ENCODE data around the gene LRRC74B. TPM values are rescaled to one million over a fixed set of nuclear protein-coding genes. Genes with fewer than 3 reads are reported as not detected.
A peak's percentile ranks its signal among the peaks of the same experiment; 100 is the strongest.

Gene LRRC74B
- total RNA-seq, 1 donor, result not detected

DNA sequence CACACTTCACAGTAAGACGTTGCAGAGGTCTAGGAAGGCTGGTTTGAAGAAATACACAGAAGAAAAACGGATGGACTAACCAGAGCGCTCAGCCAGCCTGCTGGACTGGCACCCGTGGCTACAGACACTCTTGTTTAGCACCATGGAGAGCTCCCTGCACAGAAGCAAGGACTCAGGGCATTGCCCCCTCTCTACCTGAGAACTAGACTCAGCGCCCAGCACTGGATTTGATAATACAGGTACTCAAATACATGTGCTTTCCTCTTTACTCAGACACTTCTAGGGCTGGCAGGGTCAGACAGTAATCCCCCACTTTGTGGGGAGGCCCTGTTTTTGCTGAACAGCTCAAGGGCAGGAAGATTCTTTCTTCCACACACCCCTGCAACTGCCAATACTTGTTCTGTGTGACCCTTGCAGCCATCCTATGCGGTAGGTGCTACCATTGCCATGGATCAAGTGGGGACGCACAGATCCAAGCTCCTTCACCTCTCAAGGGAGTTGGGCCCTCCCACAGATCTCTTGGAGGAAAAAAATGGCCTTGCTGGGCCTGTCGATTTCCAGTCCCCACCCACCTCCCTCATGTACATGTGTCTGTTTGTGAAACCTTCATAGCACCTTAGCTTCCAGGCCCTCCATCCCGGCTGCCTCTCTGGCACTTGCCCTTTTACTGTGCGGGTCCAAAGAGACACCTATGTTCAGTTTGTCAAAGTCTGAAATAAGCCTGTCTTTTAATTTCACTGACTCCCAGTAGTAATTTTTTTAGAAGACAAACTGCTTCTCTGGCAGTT, 35.9 kb upstream of the LRRC74B start:
- DNase-seq (ENCODE audit: low read depth), result peak; percentile 68
- no peak overlapping the region for H3K4me3 ChIP-seq (ENCODE audit: low read depth, low read length)
- TF ChIP-seq, protein P1, sequence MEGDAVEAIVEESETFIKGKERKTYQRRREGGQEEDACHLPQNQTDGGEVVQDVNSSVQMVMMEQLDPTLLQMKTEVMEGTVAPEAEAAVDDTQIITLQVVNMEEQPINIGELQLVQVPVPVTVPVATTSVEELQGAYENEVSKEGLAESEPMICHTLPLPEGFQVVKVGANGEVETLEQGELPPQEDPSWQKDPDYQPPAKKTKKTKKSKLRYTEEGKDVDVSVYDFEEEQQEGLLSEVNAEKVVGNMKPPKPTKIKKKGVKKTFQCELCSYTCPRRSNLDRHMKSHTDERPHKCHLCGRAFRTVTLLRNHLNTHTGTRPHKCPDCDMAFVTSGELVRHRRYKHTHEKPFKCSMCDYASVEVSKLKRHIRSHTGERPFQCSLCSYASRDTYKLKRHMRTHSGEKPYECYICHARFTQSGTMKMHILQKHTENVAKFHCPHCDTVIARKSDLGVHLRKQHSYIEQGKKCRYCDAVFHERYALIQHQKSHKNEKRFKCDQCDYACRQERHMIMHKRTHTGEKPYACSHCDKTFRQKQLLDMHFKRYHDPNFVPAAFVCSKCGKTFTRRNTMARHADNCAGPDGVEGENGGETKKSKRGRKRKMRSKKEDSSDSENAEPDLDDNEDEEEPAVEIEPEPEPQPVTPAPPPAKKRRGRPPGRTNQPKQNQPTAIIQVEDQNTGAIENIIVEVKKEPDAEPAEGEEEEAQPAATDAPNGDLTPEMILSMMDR (IDR thresholded peaks at IDR 0.05; ENCODE audit: insufficient read depth, low read depth, low read length), result no peak

- TF ChIP-seq, protein P1 (IDR thresholded peaks at IDR 0.05; ENCODE audit: insufficient read depth, low read depth, low read length), result no peak
- DNase-seq (ENCODE audit: low read depth), result no peak
- H3K4me3 ChIP-seq (ENCODE audit: low read depth, low read length), result no peak overlapping the region
Observed at GRCh38 chr22:21010426-21011113, 35.2 kb upstream of the LRRC74B start.

DNA sequence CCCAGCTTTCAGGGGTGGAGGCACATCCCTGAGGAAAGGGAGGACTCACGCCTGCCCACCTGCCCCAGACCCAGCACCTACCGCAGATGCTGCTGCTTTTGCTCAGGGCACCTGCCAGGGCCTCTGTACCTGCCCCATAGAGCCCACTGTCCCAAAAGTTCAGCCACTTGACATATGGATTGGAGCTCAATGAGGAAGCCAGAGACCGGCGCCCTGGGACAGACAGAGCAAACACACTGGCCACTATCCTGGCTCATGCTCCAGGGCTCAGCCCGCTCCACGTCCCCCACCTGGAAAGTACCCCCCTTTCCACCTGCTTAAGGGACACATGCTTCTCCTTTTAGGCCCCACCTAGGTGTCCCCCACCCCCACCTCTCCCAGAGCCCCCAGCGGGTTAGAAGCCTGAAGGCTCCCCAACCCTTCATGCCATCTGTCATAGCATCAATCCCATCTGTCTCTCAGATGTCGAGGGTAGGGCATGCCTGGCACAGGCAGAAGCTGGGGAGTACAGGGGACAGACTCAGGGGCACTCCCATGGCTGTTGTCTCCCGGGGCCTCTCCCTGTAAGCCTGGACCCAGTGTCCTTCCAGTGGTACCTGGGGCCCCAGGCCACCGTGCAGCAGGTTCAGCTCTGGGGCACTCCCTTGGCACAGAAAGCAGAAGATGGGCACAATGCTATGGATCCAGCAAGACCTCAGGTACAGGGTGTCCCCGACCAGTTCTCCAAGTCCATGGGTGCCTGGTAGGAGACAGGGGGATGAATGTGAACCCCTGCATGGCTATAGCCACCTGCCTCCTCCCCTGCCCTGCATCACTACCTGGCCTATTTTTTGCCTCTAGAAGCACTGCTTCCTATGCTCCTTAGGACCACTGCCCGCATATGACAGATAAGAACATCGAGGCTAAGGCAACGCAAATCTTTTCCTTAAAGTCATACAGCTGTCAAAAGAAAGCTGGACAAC, 33.0 kb upstream of the LRRC74B start:
- DNase-seq (ENCODE audit: low read depth), result no peak
- TF ChIP-seq, protein P1 (IDR thresholded peaks at IDR 0.05; ENCODE audit: insufficient read depth, low read depth, low read length), result no peak
- no peak overlapping the region for H3K4me3 ChIP-seq (ENCODE audit: low read depth, low read length)

GRCh38 chr22:21013657-21014201, 32.0 kb upstream of the LRRC74B start:
- TF ChIP-seq, protein P1 (IDR thresholded peaks at IDR 0.05; ENCODE audit: insufficient read depth, low read depth, low read length), result no peak
- no peak for DNase-seq (ENCODE audit: low read depth)
- H3K4me3 ChIP-seq (ENCODE audit: low read depth, low read length), result peak overlapping the region; percentile 66

DNA sequence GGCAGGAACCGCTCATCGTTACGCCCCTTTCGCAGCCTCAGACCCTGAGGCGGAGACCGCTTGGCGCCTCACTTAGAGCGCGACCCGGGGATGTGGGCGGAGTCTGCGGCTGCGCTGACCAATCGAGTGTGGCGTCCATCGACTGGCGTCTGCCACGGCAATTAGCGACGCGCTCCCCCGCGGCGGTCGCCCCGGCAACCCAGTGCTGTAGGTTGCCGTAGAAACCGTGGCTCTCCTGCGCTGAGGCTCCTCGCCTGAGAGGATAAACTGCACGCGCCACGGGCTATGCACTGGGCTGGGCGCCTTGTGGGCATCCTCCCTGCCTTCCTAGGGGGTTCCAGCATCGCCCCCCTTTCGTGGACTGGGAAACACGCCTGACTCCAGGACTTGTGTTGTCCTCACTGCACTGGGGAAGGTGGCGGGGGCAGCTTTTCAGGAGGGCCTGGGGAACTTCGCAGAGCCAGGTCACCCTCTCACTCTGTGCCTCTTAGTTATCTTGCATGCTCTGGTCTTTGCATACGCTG, 31.5 kb upstream of the LRRC74B start:
- TF ChIP-seq, protein P1 (IDR thresholded peaks at IDR 0.05; ENCODE audit: insufficient read depth, low read depth, low read length), result no peak

More for the DNA sequence above, 31.5 kb upstream of the LRRC74B start:
- DNase-seq (ENCODE audit: low read depth), result peak; percentile 94
- peak overlapping the region; percentile 66 for H3K4me3 ChIP-seq (ENCODE audit: low read depth, low read length)
